Measurements from ENCODE around the gene CLDN22.

DNA sequence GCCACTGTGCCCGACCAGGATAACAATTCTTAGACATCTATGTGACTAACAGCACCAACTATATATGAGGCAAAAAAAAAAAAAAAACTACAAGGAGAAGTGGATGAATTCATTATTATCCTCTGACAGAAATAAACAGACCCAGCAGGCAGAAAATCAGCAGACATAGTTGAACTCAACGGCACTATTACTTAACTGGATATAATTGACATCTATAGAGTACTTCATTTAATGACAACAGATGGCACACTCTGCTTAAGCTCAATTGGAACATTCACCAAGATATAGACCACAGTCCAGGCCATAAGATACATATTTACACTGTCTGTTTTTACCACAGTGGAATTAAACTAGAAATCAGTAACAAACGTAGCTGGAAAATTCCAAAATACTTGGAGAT, 13.3 kb downstream of the CLDN22 start:
- no peak for TF ChIP-seq POLR2A (IDR thresholded peaks at IDR 0.05)
- TF ChIP-seq, protein P1, sequence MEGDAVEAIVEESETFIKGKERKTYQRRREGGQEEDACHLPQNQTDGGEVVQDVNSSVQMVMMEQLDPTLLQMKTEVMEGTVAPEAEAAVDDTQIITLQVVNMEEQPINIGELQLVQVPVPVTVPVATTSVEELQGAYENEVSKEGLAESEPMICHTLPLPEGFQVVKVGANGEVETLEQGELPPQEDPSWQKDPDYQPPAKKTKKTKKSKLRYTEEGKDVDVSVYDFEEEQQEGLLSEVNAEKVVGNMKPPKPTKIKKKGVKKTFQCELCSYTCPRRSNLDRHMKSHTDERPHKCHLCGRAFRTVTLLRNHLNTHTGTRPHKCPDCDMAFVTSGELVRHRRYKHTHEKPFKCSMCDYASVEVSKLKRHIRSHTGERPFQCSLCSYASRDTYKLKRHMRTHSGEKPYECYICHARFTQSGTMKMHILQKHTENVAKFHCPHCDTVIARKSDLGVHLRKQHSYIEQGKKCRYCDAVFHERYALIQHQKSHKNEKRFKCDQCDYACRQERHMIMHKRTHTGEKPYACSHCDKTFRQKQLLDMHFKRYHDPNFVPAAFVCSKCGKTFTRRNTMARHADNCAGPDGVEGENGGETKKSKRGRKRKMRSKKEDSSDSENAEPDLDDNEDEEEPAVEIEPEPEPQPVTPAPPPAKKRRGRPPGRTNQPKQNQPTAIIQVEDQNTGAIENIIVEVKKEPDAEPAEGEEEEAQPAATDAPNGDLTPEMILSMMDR (IDR thresholded peaks at IDR 0.05): no peak
